ENCODE measurements around the gene ATP2B3.

The ATP2B3 gene

GRCh38 chrX:153475751-153476281 lies 41.6 kb upstream of the ATP2B3 start:
- Histone ChIP-seq H2AFZ (no peak overlapping the region), H3K36me3 (ENCODE audit: control insufficient read depth, insufficient read depth, low read length) (no peaks in the 10 kb centered on the region), H3K9me3 (ENCODE audit: control insufficient read depth, low read length) (no peaks in the 10 kb centered on the region), H3K4me3 (ENCODE audit: low read depth, low read length) (no peak overlapping the region), H3K4me1 (no peaks in the 10 kb centered on the region), H3K9ac (no peak overlapping the region), H3K4me2 (ENCODE audit: low read length) (no peak overlapping the region), H3K27me3 (ENCODE audit: control insufficient read depth, insufficient read depth, low read length) (no peaks in the 10 kb centered on the region), H3K27ac (no peak overlapping the region), H3K79me2 (no peaks in the 10 kb centered on the region)
- TF ChIP-seq, protein P1, sequence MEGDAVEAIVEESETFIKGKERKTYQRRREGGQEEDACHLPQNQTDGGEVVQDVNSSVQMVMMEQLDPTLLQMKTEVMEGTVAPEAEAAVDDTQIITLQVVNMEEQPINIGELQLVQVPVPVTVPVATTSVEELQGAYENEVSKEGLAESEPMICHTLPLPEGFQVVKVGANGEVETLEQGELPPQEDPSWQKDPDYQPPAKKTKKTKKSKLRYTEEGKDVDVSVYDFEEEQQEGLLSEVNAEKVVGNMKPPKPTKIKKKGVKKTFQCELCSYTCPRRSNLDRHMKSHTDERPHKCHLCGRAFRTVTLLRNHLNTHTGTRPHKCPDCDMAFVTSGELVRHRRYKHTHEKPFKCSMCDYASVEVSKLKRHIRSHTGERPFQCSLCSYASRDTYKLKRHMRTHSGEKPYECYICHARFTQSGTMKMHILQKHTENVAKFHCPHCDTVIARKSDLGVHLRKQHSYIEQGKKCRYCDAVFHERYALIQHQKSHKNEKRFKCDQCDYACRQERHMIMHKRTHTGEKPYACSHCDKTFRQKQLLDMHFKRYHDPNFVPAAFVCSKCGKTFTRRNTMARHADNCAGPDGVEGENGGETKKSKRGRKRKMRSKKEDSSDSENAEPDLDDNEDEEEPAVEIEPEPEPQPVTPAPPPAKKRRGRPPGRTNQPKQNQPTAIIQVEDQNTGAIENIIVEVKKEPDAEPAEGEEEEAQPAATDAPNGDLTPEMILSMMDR (IDR thresholded peaks at IDR 0.05) = no peak

- Histone ChIP-seq H3K4me3 (ENCODE audit: low read depth, low read length) (no peak overlapping the region), H3K4me1 (no peaks in the 10 kb centered on the region), H3K4me2 (ENCODE audit: low read length) (no peak overlapping the region), H3K9ac (no peak overlapping the region), H3K79me2 (no peaks in the 10 kb centered on the region), H3K27me3 (ENCODE audit: control insufficient read depth, insufficient read depth, low read length) (no peaks in the 10 kb centered on the region), H3K27ac (no peak overlapping the region), H3K36me3 (ENCODE audit: control insufficient read depth, insufficient read depth, low read length) (no peaks in the 10 kb centered on the region), H3K9me3 (ENCODE audit: control insufficient read depth, low read length) (no peaks in the 10 kb centered on the region), H2AFZ (no peak overlapping the region)
- TF ChIP-seq, protein P1 (IDR thresholded peaks at IDR 0.05) = no peak
Measured at GRCh38 chrX:153476666-153477363, 40.6 kb upstream of the ATP2B3 start.

GRCh38 chrX:153477364-153477857 lies 40.0 kb upstream of the ATP2B3 start:
- Histone ChIP-seq H3K27ac (no peak overlapping the region), H3K9me3 (ENCODE audit: control insufficient read depth, low read length) (no peaks in the 10 kb centered on the region), H3K9ac (no peak overlapping the region), H3K27me3 (ENCODE audit: control insufficient read depth, insufficient read depth, low read length) (no peaks in the 10 kb centered on the region), H3K4me1 (no peaks in the 10 kb centered on the region), H2AFZ (no peak overlapping the region), H3K79me2 (no peaks in the 10 kb centered on the region), H3K36me3 (ENCODE audit: control insufficient read depth, insufficient read depth, low read length) (no peaks in the 10 kb centered on the region), H3K4me3 (ENCODE audit: low read depth, low read length) (no peak overlapping the region), H3K4me2 (ENCODE audit: low read length) (no peak overlapping the region)
- TF ChIP-seq, protein P1 (IDR thresholded peaks at IDR 0.05) = no peak

DNA sequence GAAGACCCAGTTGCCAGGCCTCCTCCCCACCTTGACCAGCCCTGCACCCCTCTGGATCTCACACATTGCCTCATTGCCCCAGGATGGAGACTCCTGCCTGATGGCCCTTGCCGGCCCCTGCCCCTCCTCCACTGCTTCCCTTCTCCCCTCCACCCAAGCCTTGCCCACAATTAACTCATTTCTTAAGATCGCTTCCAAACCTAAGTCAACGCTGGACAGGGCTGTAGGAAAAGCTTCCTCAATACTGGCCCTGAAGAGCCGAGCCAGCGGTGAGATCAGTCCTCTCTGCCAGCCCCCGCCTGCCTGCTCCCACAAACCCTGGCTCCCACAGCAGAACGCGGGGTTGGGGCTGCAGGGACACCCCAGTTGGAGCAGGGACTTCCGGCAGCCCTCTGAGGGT lies 39.5 kb upstream of the ATP2B3 start:
- Histone ChIP-seq H3K9me3 (ENCODE audit: control insufficient read depth, low read length) (no peaks in the 10 kb centered on the region), H3K27me3 (ENCODE audit: control insufficient read depth, insufficient read depth, low read length) (no peaks in the 10 kb centered on the region), H2AFZ (no peak overlapping the region), H3K4me1 (no peaks in the 10 kb centered on the region), H3K4me2 (ENCODE audit: low read length) (no peak overlapping the region), H3K79me2 (no peaks in the 10 kb centered on the region), H3K9ac (no peak overlapping the region), H3K36me3 (ENCODE audit: control insufficient read depth, insufficient read depth, low read length) (no peaks in the 10 kb centered on the region), H3K27ac (no peak overlapping the region), H3K4me3 (ENCODE audit: low read depth, low read length) (no peak overlapping the region)
- TF ChIP-seq, protein P1 (IDR thresholded peaks at IDR 0.05) = no peak

- no peaks in the 10 kb centered on the region for H3K9me3 ChIP-seq (ENCODE audit: control insufficient read depth, low read length)
- H3K9ac ChIP-seq = no peak overlapping the region
- no peak overlapping the region for H3K27ac ChIP-seq
- no peak overlapping the region for H3K4me2 ChIP-seq (ENCODE audit: low read length)
- no peaks in the 10 kb centered on the region for H3K36me3 ChIP-seq (ENCODE audit: control insufficient read depth, insufficient read depth, low read length)
- no peak overlapping the region for H3K4me3 ChIP-seq (ENCODE audit: low read depth, low read length)
- no peak overlapping the region for H2AFZ ChIP-seq
- no peaks in the 10 kb centered on the region for H3K79me2 ChIP-seq
- TF ChIP-seq, protein P1 (IDR thresholded peaks at IDR 0.05) = no peak
- no peaks in the 10 kb centered on the region for H3K27me3 ChIP-seq (ENCODE audit: control insufficient read depth, insufficient read depth, low read length)
- no peaks in the 10 kb centered on the region for H3K4me1 ChIP-seq
Measured at GRCh38 chrX:153478746-153479145, 38.7 kb upstream of the ATP2B3 start.

Measured in parathyroid adenoma (tissue), 2 donors.